ENCODE data around the gene PDE7B.

The PDE7B gene

DNA sequence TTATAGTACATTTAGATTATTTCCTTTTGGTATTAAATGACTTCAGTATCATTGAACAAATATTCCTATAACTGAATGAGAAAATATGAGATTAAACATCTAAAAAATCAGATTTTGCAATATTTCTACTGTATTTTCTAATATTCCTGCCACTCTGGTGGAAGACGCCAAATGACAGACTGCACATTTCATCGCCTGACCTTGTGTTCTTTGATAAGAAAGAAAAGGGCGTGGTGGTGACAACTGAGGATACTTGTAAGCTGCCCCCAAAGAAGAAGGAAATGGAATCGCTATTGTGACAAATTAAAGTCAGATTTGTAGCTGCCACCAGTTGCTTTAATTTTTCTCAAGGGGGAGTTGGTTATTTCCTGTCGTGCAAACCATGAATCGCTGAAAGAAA lies 267.3 kb downstream of the PDE7B start:
- TF ChIP-seq, protein P1, sequence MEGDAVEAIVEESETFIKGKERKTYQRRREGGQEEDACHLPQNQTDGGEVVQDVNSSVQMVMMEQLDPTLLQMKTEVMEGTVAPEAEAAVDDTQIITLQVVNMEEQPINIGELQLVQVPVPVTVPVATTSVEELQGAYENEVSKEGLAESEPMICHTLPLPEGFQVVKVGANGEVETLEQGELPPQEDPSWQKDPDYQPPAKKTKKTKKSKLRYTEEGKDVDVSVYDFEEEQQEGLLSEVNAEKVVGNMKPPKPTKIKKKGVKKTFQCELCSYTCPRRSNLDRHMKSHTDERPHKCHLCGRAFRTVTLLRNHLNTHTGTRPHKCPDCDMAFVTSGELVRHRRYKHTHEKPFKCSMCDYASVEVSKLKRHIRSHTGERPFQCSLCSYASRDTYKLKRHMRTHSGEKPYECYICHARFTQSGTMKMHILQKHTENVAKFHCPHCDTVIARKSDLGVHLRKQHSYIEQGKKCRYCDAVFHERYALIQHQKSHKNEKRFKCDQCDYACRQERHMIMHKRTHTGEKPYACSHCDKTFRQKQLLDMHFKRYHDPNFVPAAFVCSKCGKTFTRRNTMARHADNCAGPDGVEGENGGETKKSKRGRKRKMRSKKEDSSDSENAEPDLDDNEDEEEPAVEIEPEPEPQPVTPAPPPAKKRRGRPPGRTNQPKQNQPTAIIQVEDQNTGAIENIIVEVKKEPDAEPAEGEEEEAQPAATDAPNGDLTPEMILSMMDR (conservative IDR thresholded peaks at IDR 0.05; ENCODE audit: low read length): no peak

DNA sequence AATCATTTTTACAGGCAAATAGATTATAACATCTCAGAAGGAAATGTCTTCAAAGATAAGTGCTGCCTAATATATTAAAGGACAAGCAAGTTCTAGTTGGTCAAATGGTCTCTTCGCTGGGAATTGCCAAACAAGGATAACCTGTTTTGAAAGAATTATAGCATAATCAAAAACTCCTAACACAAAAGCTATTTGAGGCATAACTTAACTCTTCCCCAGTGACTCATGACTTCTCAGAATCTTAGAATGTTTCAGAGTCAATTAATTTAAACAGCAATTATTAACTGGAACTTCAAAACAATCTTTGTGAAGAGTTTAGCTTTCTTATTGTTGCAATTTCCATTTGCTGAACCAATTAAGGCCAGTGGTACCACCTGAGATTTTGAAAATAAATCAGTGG lies 272.0 kb downstream of the PDE7B start:
- no peak overlapping the region for H3K4me3 ChIP-seq (ENCODE audit: low read length)
- peak; percentile 49 for DNase-seq (ENCODE audit: low read depth)
- TF ChIP-seq, protein P1 (conservative IDR thresholded peaks at IDR 0.05; ENCODE audit: low read length): no peak

More for the DNA sequence above, 267.3 kb downstream of the PDE7B start:
- no peak overlapping the region for H3K4me3 ChIP-seq (ENCODE audit: low read length)
- no peak for DNase-seq (ENCODE audit: low read depth)

- TF ChIP-seq, protein P1 (conservative IDR thresholded peaks at IDR 0.05; ENCODE audit: low read length): no peak
- no peak for DNase-seq (ENCODE audit: low read depth)
- no peak overlapping the region for H3K4me3 ChIP-seq (ENCODE audit: low read length)
These were observed 274.1 kb downstream of the PDE7B start for GRCh38 chr6:136125585-136125984.

GRCh38 chr6:136127873-136128272 lies 276.4 kb downstream of the PDE7B start:
- DNase-seq (ENCODE audit: low read depth): no peak
- H3K4me3 ChIP-seq (ENCODE audit: low read length): no peak overlapping the region
- TF ChIP-seq, protein P1 (conservative IDR thresholded peaks at IDR 0.05; ENCODE audit: low read length): no peak

- H3K4me3 ChIP-seq (ENCODE audit: low read length): no peak overlapping the region
- DNase-seq (ENCODE audit: low read depth): no peak
- TF ChIP-seq, protein P1 (conservative IDR thresholded peaks at IDR 0.05; ENCODE audit: low read length): no peak
These were observed 277.9 kb downstream of the PDE7B start for GRCh38 chr6:136129365-136129764.

DNA sequence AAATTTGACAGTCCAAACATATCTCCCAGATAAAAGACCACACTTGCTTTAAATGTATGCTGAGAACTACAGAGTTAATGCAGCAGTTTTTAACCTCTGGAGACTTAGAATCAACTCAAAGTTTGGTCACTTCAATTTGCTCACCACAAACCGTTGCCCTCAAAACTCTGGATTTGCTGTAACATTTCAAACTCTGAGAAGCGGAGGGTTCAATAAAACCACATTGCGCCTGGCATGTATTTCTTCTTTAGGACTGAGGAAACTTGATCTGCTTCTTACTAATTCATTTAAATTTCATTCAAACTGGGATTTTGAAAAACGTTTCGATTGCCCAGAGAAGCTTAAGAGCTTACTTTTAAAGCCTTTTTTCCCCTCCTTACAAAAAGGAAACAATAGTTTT lies 282.8 kb downstream of the PDE7B start:
- TF ChIP-seq, protein P1 (conservative IDR thresholded peaks at IDR 0.05; ENCODE audit: low read length): no peak
- no peak for DNase-seq (ENCODE audit: low read depth)
- no peak overlapping the region for H3K4me3 ChIP-seq (ENCODE audit: low read length)

GRCh38 chr6:136134751-136135150 lies 283.2 kb downstream of the PDE7B start:
- H3K4me3 ChIP-seq (ENCODE audit: low read length): no peak overlapping the region
- TF ChIP-seq, protein P1 (conservative IDR thresholded peaks at IDR 0.05; ENCODE audit: low read length): no peak
- DNase-seq (ENCODE audit: low read depth): no peak

Measured in AG10803 (cell line).